ENCODE data around the gene ZNF496. TPM values are rescaled to one million over a fixed set of nuclear protein-coding genes. Genes with fewer than 3 reads are reported as not detected.

ZNF496 gene
- total RNA-seq, 2 donors from 2014 or later: 63.5 to 65.6 TPM

GRCh38 chr1:247329097-247329617, 2.5 kb downstream of the ZNF496 start:
- H3K27me3 Mint-ChIP-seq (ENCODE audit: insufficient read depth): no peaks in the 10 kb centered on the region
- WGBS, 2 experiments (ENCODE audit: insufficient coverage in 1 of 2, insufficient read length in 1 of 2): 94 to 95% methylated on average over 17 to 24 of the region's 24 CpGs

DNA sequence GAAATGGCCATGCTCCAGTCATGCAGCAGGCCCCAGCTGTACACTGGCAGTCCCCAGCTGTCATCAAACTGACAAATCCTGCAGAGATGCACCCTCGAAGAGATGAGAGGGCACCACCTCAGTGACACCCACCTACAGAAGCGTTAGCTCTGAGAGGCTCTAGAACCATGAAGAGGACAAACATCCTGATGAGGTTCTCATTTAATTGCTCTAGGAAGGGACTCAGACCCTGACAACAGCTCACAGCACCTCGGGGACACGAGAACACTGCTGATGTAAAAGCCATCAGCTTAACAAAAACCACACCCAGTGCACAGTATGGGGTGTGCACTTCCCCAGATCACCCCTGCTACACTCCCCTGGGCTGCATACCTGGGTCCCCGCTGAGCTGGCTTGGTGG, 3.4 kb downstream of the ZNF496 start:
- no peaks in the 10 kb centered on the region for H3K9me3 ChIP-seq (ENCODE audit: control insufficient read depth, low read length)
- no peaks in the 10 kb centered on the region for H3K9me3 Mint-ChIP-seq
- 86 to 95% methylated on average over 1 to 5 of the region's 5 CpGs for WGBS, 2 experiments (ENCODE audit: insufficient coverage in 1 of 2, insufficient read length in 1 of 2)
- no peak overlapping the region for H3K27ac Mint-ChIP-seq
- H3K4me1 Mint-ChIP-seq: peaks cover 21% of the 10 kb centered on the region
- H3K27ac ChIP-seq (ENCODE audit: low read depth, low read length): no peak overlapping the region
- no peak overlapping the region for H3K4me3 Mint-ChIP-seq
- H3K36me3 Mint-ChIP-seq (ENCODE audit: low read depth): peaks cover 59% of the 10 kb centered on the region
- H3K4me3 ChIP-seq (ENCODE audit: low read length): no peak overlapping the region
- H3K4me1 ChIP-seq (ENCODE audit: control insufficient read depth, insufficient read depth, low read length): peaks cover 8% of the 10 kb centered on the region
- H3K27me3 Mint-ChIP-seq (ENCODE audit: insufficient read depth): no peaks in the 10 kb centered on the region
- H3K27me3 ChIP-seq (ENCODE audit: control insufficient read depth, insufficient read depth, low read length, poor library complexity, severe bottlenecking): no peaks in the 10 kb centered on the region
- no peak overlapping the region for H3K9ac ChIP-seq (ENCODE audit: extremely low read depth, low read length, poor library complexity, severe bottlenecking)
- no peak for TF ChIP-seq CTCF (conservative IDR thresholded peaks at IDR 0.05)
- H3K36me3 ChIP-seq (ENCODE audit: control insufficient read depth, insufficient read depth, low read length): peaks cover 63% of the 10 kb centered on the region
- no peak for DNase-seq

More at GRCh38 chr1:247329097-247329617, 2.5 kb downstream of the ZNF496 start:
- TF ChIP-seq CTCF (conservative IDR thresholded peaks at IDR 0.05): no peak
- Mint-ChIP-seq H3K27ac (no peak overlapping the region), H3K4me3 (no peak overlapping the region), H3K9me3 (no peaks in the 10 kb centered on the region), H3K4me1 (peaks cover 30% of the 10 kb centered on the region), H3K36me3 (ENCODE audit: low read depth) (peaks cover 59% of the 10 kb centered on the region)
- Histone ChIP-seq H3K9me3 (ENCODE audit: control insufficient read depth, low read length) (no peaks in the 10 kb centered on the region), H3K27ac (ENCODE audit: low read depth, low read length) (no peak overlapping the region), H3K4me3 (ENCODE audit: low read length) (no peak overlapping the region), H3K4me1 (ENCODE audit: control insufficient read depth, insufficient read depth, low read length) (peaks cover 13% of the 10 kb centered on the region), H3K36me3 (ENCODE audit: control insufficient read depth, insufficient read depth, low read length) (peaks cover 64% of the 10 kb centered on the region), H3K9ac (ENCODE audit: extremely low read depth, low read length, poor library complexity, severe bottlenecking) (no peak overlapping the region), H3K27me3 (ENCODE audit: control insufficient read depth, insufficient read depth, low read length, poor library complexity, severe bottlenecking) (no peaks in the 10 kb centered on the region)
- DNase-seq: no peak

GRCh38 chr1:247326411-247327130, 5.1 kb downstream of the ZNF496 start:
- Mint-ChIP-seq H3K4me1 (peaks cover 14% of the 10 kb centered on the region), H3K4me3 (no peak overlapping the region), H3K27ac (peak overlapping the region; percentile 30), H3K27me3 (ENCODE audit: insufficient read depth) (no peaks in the 10 kb centered on the region), H3K36me3 (ENCODE audit: low read depth) (peaks cover 77% of the 10 kb centered on the region), H3K9me3 (no peaks in the 10 kb centered on the region)
- Histone ChIP-seq H3K4me1 (ENCODE audit: control insufficient read depth, insufficient read depth, low read length) (peaks cover 4% of the 10 kb centered on the region), H3K9me3 (ENCODE audit: control insufficient read depth, low read length) (no peaks in the 10 kb centered on the region), H3K36me3 (ENCODE audit: control insufficient read depth, insufficient read depth, low read length) (peaks cover 81% of the 10 kb centered on the region), H3K4me3 (ENCODE audit: low read length) (no peak overlapping the region), H3K27me3 (ENCODE audit: control insufficient read depth, insufficient read depth, low read length, poor library complexity, severe bottlenecking) (no peaks in the 10 kb centered on the region), H3K27ac (ENCODE audit: low read depth, low read length) (no peak overlapping the region), H3K9ac (ENCODE audit: extremely low read depth, low read length, poor library complexity, severe bottlenecking) (no peak overlapping the region)
- 89 to 94% methylated on average over 5 to 8 of the region's 8 CpGs for WGBS, 2 experiments (ENCODE audit: insufficient coverage in 1 of 2, insufficient read length in 1 of 2)
- DNase-seq: no peak
- no peak for TF ChIP-seq CTCF (conservative IDR thresholded peaks at IDR 0.05)

All from endodermal cell (in vitro differentiated cells).